Sigmoid colon (tissue), 4 donors: ENCODE data around the gene PRPF31.

ENCODE experiments used
- CTCF ChIP-seq, 4 experiments: fragments of 450-650 bp in 3 of 4; fragments of 200-600 bp in 1 of 4; IDR thresholded peaks; one replicate each; pipeline ENCODE4 v1.5.1; 2016 to 2019; ENCODE audit warnings: antibody characterized with exemption in 4 of 4, mild to moderate bottlenecking in 3 of 4, moderate library complexity in 2 of 4
- POLR2A ChIP-seq, 2 donors: fragments of 450-650 bp; IDR thresholded peaks; one replicate each; pipeline ENCODE4 v1.6.1; 2016; ENCODE audit warnings: antibody characterized with exemption in 2 of 2, mild to moderate bottlenecking in 2 of 2, moderate library complexity in 2 of 2
- POLR2AphosphoS5 ChIP-seq, 4 donors: sonication (generic); formaldehyde crosslinking; IDR thresholded peaks; one replicate each; pipeline ENCODE4 v1.6.1; 2017; ENCODE audit warnings: antibody characterized with exemption in 4 of 4

GRCh38 chr19:54168174-54168917 is 52.8 kb downstream of the PRPF31 start:
- TF ChIP-seq CTCF (IDR thresholded peaks at IDR 0.05) (peak; percentile 48 to 94 (median 86)), POLR2A (IDR thresholded peaks at IDR 0.05) (no peak), POLR2AphosphoS5 (IDR thresholded peaks at IDR 0.05) (peak in 1 of 4 donors; percentile 21)
